GM19463 (cell line): ENCODE data around the gene GMCL2.
A peak's percentile ranks its signal among the peaks of the same experiment; 100 is the strongest.
"Not testable (repeated sequence)": the region's sequence is repeated elsewhere in the genome, so short reads cannot be mapped to it uniquely, and the experiment has no call there.

Experiments used
- ATAC-seq: cut with Tn5 transposase; IDR thresholded peaks from one replicate; pipeline ENCODE4 v1.9.1; 2021; ENCODE audit warnings: mild to moderate bottlenecking, moderate library complexity; ENCODE audit not compliant: unreplicated experiment

The GMCL2 gene

GRCh38 chr5:178206166-178207101 is 19.3 kb upstream of the GMCL2 start:
- ATAC-seq, result no peak

GRCh38 chr5:178205749-178206047 is 18.5 kb upstream of the GMCL2 start:
- ATAC-seq, result no peak

- peak; percentile 60 for ATAC-seq
Observed at GRCh38 chr5:178204935-178205748, 18.0 kb upstream of the GMCL2 start.

GRCh38 chr5:178204182-178204934 is 17.2 kb upstream of the GMCL2 start, which contains the start of gene HNRNPAB:
TSS of gene HNRNPAB (plus strand) at chr5:178204533. CDS start at chr5:178204838, 305 bp downstream.
- peak; percentile 78 for ATAC-seq

GRCh38 chr5:178203670-178204181 is 16.6 kb upstream of the GMCL2 start:
- ATAC-seq, result peak; percentile 1

GRCh38 chr5:178202541-178202940 is 15.4 kb upstream of the GMCL2 start:
- ATAC-seq, result no peak

- no peak for ATAC-seq
Observed at GRCh38 chr5:178201927-178202235, 14.7 kb upstream of the GMCL2 start.

GRCh38 chr5:178201221-178201926 is 14.2 kb upstream of the GMCL2 start:
- ATAC-seq, result no peak

- no peak for ATAC-seq
Observed at GRCh38 chr5:178199581-178200434, 12.6 kb upstream of the GMCL2 start.

- no peak for ATAC-seq
Observed at GRCh38 chr5:178198706-178199105, 11.5 kb upstream of the GMCL2 start.

- not testable (repeated sequence) for ATAC-seq
Observed at GRCh38 chr5:178198151-178198550, 11.0 kb upstream of the GMCL2 start.

- no peak for ATAC-seq
Observed at GRCh38 chr5:178196986-178197385, 9.8 kb upstream of the GMCL2 start.

GRCh38 chr5:178196281-178196812 is 9.2 kb upstream of the GMCL2 start:
- ATAC-seq, result no peak

- no peak for ATAC-seq
Observed at GRCh38 chr5:178194026-178194425, 6.9 kb upstream of the GMCL2 start.

- no peak for ATAC-seq
Observed at GRCh38 chr5:178193251-178193809, 6.2 kb upstream of the GMCL2 start.

- no peak for ATAC-seq
Observed at GRCh38 chr5:178192787-178193186, 5.6 kb upstream of the GMCL2 start.

- no peak for ATAC-seq
Observed at GRCh38 chr5:178192244-178192643, 5.1 kb upstream of the GMCL2 start.

GRCh38 chr5:178191661-178192060 is 4.5 kb upstream of the GMCL2 start:
- ATAC-seq, result no peak

GRCh38 chr5:178189433-178189832 is 2.3 kb upstream of the GMCL2 start:
- ATAC-seq, result no peak
